H1 (cell line): Measurements from ENCODE around the gene JOSD1. TPM values are rescaled to one million over a fixed set of nuclear protein-coding genes. Genes with fewer than 3 reads are reported as not detected.
A peak's percentile ranks its signal among the peaks of the same experiment; 100 is the strongest.

Experiments
- CTCF ChIA-PET: fragments of 300-600 bp; sonication (Branson Sonifier 250); formaldehyde crosslinking; loops from one replicate; lab custom pipeline; 2021; ENCODE audit not compliant: partially characterized antibody; lab: Charles Lee
- POLR2A ChIA-PET: fragments of 300-600 bp; sonication (Branson Sonifier 250); formaldehyde crosslinking; loops from one replicate; lab custom pipeline; 2021; ENCODE audit warnings: inconsistent platforms; ENCODE audit not compliant: partially characterized antibody; lab: Charles Lee
- DNase-seq, 2 experiments: peaks; one replicate each; pipeline versions ENCODE4 v3.0.0 to v3.0.0-alpha.2; 2010 to 2022; ENCODE audit warnings: low spot score in 2 of 2, low read depth in 1 of 2, mixed read lengths in 1 of 2
- FAIRE-seq: peaks from 2 replicates; lab custom pipeline; 2011; peaks lifted over from hg19 to GRCh38; lab: Jason Lieb, UNC
- H2AFZ ChIP-seq: 2 replicates; pipeline ENCODE4 v1.8.1; 2012; ENCODE audit warnings: low read length, inconsistent platforms
- H2AK5ac ChIP-seq: 2 replicates; pipeline ENCODE4 v1.6.1; 2013; ENCODE audit warnings: low read depth, low read length
- H2BK120ac ChIP-seq: replicated peaks from 2 replicates; pipeline ENCODE3; 2013; ENCODE audit warnings: low read depth, low read length, inconsistent platforms
- H2BK12ac ChIP-seq: 2 replicates; pipeline ENCODE4 v1.6.1; 2013; ENCODE audit warnings: low read depth, low read length
- H2BK15ac ChIP-seq: 2 replicates; pipeline ENCODE4 v1.6.1; 2013; ENCODE audit warnings: low read length
- H2BK20ac ChIP-seq: 2 replicates; pipeline ENCODE4 v1.6.1; 2013; ENCODE audit warnings: low read length
- H2BK5ac ChIP-seq: 2 replicates; pipeline ENCODE4 v1.6.1; 2013; ENCODE audit warnings: low read depth, low read length
- H3K14ac ChIP-seq: 2 replicates; pipeline ENCODE4 v1.6.1; 2013; ENCODE audit warnings: inconsistent platforms; ENCODE audit not compliant: insufficient read length
- H3K18ac ChIP-seq: 2 replicates; pipeline ENCODE4 v1.6.1; 2013; ENCODE audit warnings: low read length; ENCODE audit errors: extremely low read depth
- H3K23ac ChIP-seq: 2 replicates; pipeline ENCODE4 v1.6.1; 2013; ENCODE audit warnings: inconsistent platforms; ENCODE audit not compliant: insufficient read length
- H3K23me2 ChIP-seq: 2 replicates; pipeline ENCODE4 v1.6.1; 2013; ENCODE audit warnings: low read depth, low read length
- H3K27ac ChIP-seq: 2 replicates; pipeline ENCODE4 v1.6.1; 2011; ENCODE audit warnings: low read depth, low read length, inconsistent platforms
- H3K27me3 ChIP-seq, 4 experiments: replicated peaks in 1 of 4; 1 replicate in 1 of 4; 2 replicates in 3 of 4; pipeline versions ENCODE4 v1.6.1 to v1.8.1; 2011 to 2013; ENCODE audit warnings: low read length in 3 of 4, mild to moderate bottlenecking in 3 of 4, inconsistent platforms in 2 of 4, mixed read lengths in 2 of 4, moderate library complexity in 1 of 4; ENCODE audit not compliant: control insufficient read depth in 3 of 4, insufficient read depth in 3 of 4; ENCODE audit errors: extremely low read depth in 1 of 4
- H3K36me3 ChIP-seq, 4 experiments: 2 replicates each; pipeline versions ENCODE4 v1.6.1 to v1.8.1; 2011 to 2013; ENCODE audit warnings: mild to moderate bottlenecking in 4 of 4, low read length in 3 of 4, moderate library complexity in 2 of 4, control low read depth in 1 of 4, inconsistent platforms in 1 of 4; ENCODE audit not compliant: insufficient read depth in 4 of 4, control insufficient read depth in 2 of 4
- H3K4ac ChIP-seq: replicated peaks from 2 replicates; pipeline ENCODE3; 2013; ENCODE audit warnings: low read length, low read depth, mixed read lengths, inconsistent platforms; ENCODE audit not compliant: insufficient read length
- H3K4me1 ChIP-seq, 4 experiments: replicated peaks in 1 of 4; 1 replicate in 1 of 4; 2 replicates in 3 of 4; pipeline versions ENCODE4 v1.6.1 to v1.8.1; 2011 to 2013; ENCODE audit warnings: low read length in 3 of 4, inconsistent platforms in 2 of 4, mixed read lengths in 1 of 4; ENCODE audit not compliant: insufficient read depth in 4 of 4, control insufficient read depth in 3 of 4
- H3K4me2 ChIP-seq, 2 experiments: 2 replicates each; pipeline versions ENCODE4 v1.6.1 to v1.8.1; 2011 to 2013; ENCODE audit warnings: low read depth in 2 of 2, low read length in 2 of 2, control low read depth in 1 of 2, inconsistent platforms in 1 of 2, mild to moderate bottlenecking in 1 of 2; ENCODE audit not compliant: insufficient read depth in 1 of 2
- H3K4me3 ChIP-seq, 4 experiments: fragments of 200-600, 300-600 bp in 1 of 4; sonication (generic), shearing (Covaris generic), sonication (Bioruptor Twin) in 1 of 4; 2 replicates each; pipeline versions ENCODE4 v1.5.1 to v1.8.1; 2011 to 2016; ENCODE audit warnings: low read length in 4 of 4, low read depth in 3 of 4, control low read depth in 2 of 4, inconsistent platforms in 2 of 4, mild to moderate bottlenecking in 2 of 4, mixed read lengths in 1 of 4, moderate library complexity in 1 of 4; ENCODE audit not compliant: insufficient read depth in 2 of 4; ENCODE audit errors: extremely low read depth in 1 of 4
- H3K56ac ChIP-seq: replicated peaks from 2 replicates; pipeline ENCODE3; 2013; ENCODE audit warnings: low read depth, mild to moderate bottlenecking, mixed read lengths, low read length, inconsistent platforms; ENCODE audit not compliant: insufficient read length
- H3K79me1 ChIP-seq: 2 replicates; pipeline ENCODE4 v1.6.1; 2013; ENCODE audit warnings: low read depth, low read length, control low read depth
- H3K79me2 ChIP-seq, 2 experiments: 2 replicates each; pipeline versions ENCODE4 v1.6.1 to v1.8.1; 2012 to 2013; ENCODE audit warnings: low read length in 2 of 2, mild to moderate bottlenecking in 2 of 2, inconsistent platforms in 1 of 2; ENCODE audit not compliant: insufficient read depth in 2 of 2, control insufficient read depth in 1 of 2
- H3K9ac ChIP-seq, 4 experiments: replicated peaks in 1 of 4; 1 replicate in 1 of 4; 2 replicates in 3 of 4; pipeline versions ENCODE4 v1.6.1 to v1.8.1; 2011 to 2013; ENCODE audit warnings: low read depth in 3 of 4, low read length in 3 of 4, control low read depth in 2 of 4, mild to moderate bottlenecking in 2 of 4, moderate library complexity in 2 of 4, inconsistent platforms in 1 of 4; ENCODE audit errors: extremely low read depth in 1 of 4
- H3K9me3 ChIP-seq, 2 experiments: 2 replicates each; pipeline versions ENCODE4 v1.6.1 to v1.8.1; 2012 to 2013; ENCODE audit warnings: mild to moderate bottlenecking in 2 of 2, moderate library complexity in 2 of 2, control low read depth in 1 of 2, inconsistent platforms in 1 of 2, low read depth in 1 of 2, low read length in 1 of 2, mixed read lengths in 1 of 2; ENCODE audit not compliant: insufficient read depth in 2 of 2
- H4K20me1 ChIP-seq, 2 experiments: replicated peaks in 1 of 2; 2 replicates each; pipeline versions ENCODE3 to v1.8.1; 2011 to 2013; ENCODE audit warnings: inconsistent platforms in 2 of 2, low read length in 2 of 2, mild to moderate bottlenecking in 1 of 2; ENCODE audit not compliant: insufficient read depth in 2 of 2, control insufficient read depth in 1 of 2
- H4K5ac ChIP-seq: 2 replicates; pipeline ENCODE4 v1.6.1; 2013; ENCODE audit warnings: low read length, low read depth, mixed read lengths, inconsistent platforms; ENCODE audit not compliant: insufficient read length
- H4K8ac ChIP-seq: 2 replicates; pipeline ENCODE4 v1.8.0; 2013; ENCODE audit warnings: mild to moderate bottlenecking, moderate library complexity, low read length, inconsistent platforms; ENCODE audit not compliant: insufficient read depth; ENCODE audit errors: extremely low read depth
- H4K91ac ChIP-seq: replicated peaks from 2 replicates; pipeline ENCODE3; 2013; ENCODE audit warnings: low read length, mixed read lengths, inconsistent platforms; ENCODE audit not compliant: insufficient read length
- POLR2A ChIP-seq, 2 experiments: IDR thresholded peaks; 1 replicate in 1 of 2; 2 replicates in 1 of 2; pipeline ENCODE4 v1.6.1; 2011; ENCODE audit warnings: low read depth in 2 of 2, low read length in 2 of 2, mild to moderate bottlenecking in 2 of 2; ENCODE audit errors: control extremely low read depth in 1 of 2
- SRF ChIP-seq: IDR thresholded peaks from 2 replicates; pipeline ENCODE4 v1.6.1; 2011; ENCODE audit warnings: mild to moderate bottlenecking, low read depth, low read length, moderate library complexity
- WGBS, 2 experiments: shearing (Covaris generic) in 1 of 2; methylation state at CpG; one replicate each; pipeline versions ENCODE4 v1.1.6 to v1.1.7; 2013 to 2015; ENCODE audit warnings: low lambda C conversion rate in 2 of 2, mixed read lengths in 2 of 2, inconsistent platforms in 1 of 2, low coverage in 1 of 2, missing lambda C conversion rate in 1 of 2; ENCODE audit not compliant: insufficient replicate concordance in 2 of 2, insufficient coverage in 1 of 2, insufficient read length in 1 of 2; ENCODE audit errors: extremely low coverage in 1 of 2, missing lambda C conversion rate in 1 of 2; 5-methylcytosine and 5-hydroxymethylcytosine counted together
- polyA plus RNA-seq, 7 experiments: library from polyadenylated mRNA; depleted of rRNA in 3 of 7; stranded (reverse) in 5 of 7; unstranded in 2 of 7; fragments of >200 nt in 5 of 7; fragments of 200-250 nt in 2 of 7; gene quantifications; 1 replicate in 5 of 7; 2 replicates in 1 of 7; 4 replicates in 1 of 7; pipeline versions ENCODE4 v1.2.1 to v1.2.3, GENCODE V29; 2011 to 2013; ENCODE audit warnings: missing spikeins in 2 of 7, mixed read lengths in 2 of 7
- total RNA-seq: library from RNA; stranded (reverse); fragmentation: NEBNext Ultra II Directional; extraction: Animal tissue kit (Norgen Biotek cat#: 25700); gene quantifications from 2 replicates; pipeline ENCODE4 v1.2.1, GENCODE V29; 2021
- TF ChIP-seq, protein P1 (sequence below): IDR thresholded peaks from 2 replicates; pipeline ENCODE4 v1.6.1; 2011; ENCODE audit warnings: low read depth, mild to moderate bottlenecking, low read length; ENCODE audit not compliant: insufficient read depth

JOSD1 gene
- total and polyA plus RNA-seq, 2 of the 8 experiments (the other 6 are each of a cell fraction or from before 2014, with no cell fraction given) = 18.4 to 20.2 TPM

DNA sequence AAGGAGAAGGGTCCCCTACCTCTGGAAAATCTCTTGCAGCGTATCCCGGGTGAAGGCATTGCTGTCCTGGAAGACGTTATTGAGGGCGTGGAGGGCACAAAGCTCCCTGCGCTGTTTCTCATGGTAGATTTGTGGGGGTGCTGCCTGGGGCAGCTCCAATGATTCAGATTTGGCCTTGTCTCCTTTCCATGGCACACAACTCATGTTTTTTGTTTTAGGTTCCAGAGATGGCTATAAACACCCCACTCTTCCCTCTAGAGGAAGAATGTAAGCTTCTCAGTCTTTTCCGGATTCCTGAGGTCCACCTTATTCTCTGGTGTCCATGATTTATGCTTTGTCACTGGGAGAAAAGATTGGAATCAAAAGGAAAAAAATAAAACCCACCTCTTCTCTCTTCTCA lies 959 bp downstream of the JOSD1 start:
- Histone ChIP-seq H3K14ac (no peak overlapping the region), H4K5ac (no peak overlapping the region), H2BK5ac (no peak overlapping the region), H3K4ac (no peak overlapping the region), H3K79me1 (peaks cover 2% of the 10 kb centered on the region; the same call in 1 of the 2 replicates), H3K27ac (no peak overlapping the region), H4K91ac (no peak overlapping the region), H3K36me3 (no peaks in the 10 kb centered on the region; a peak in 2 of 8 replicates), H2BK120ac (no peak overlapping the region), H3K9me3 (no peaks in the 10 kb centered on the region), H4K20me1 (peaks cover 0 to 3% of the 10 kb centered on the region in 2 experiments), H3K9ac (peak overlapping the region in 2 of 4 experiments; percentile 50 to 65; a peak in 2 of 7 replicates), H2AK5ac (no peak overlapping the region), H2BK12ac (no peak overlapping the region), H2BK20ac (no peak overlapping the region), H3K27me3 (no peaks in the 10 kb centered on the region), H3K4me2 (peak overlapping the region; percentile 81 to 96), H3K18ac (no peak overlapping the region), H2AFZ (no peak overlapping the region), H3K56ac (no peak overlapping the region), H3K4me1 (peaks cover 5 to 15% (median 10%) of the 10 kb centered on the region in 4 experiments; a peak in 6 of 7 replicates), H3K23me2 (peaks cover 10% of the 10 kb centered on the region), H3K79me2 (peaks cover 0 to 35% of the 10 kb centered on the region in 2 experiments; a peak in 2 of 4 replicates), H2BK15ac (no peak overlapping the region), H4K8ac (no peak overlapping the region), H3K23ac (no peak overlapping the region), H3K4me3 (peak overlapping the region; percentile 74 to 100 (median 88))
- TF ChIP-seq POLR2A (IDR thresholded peaks at IDR 0.05; ENCODE audit: control extremely low read depth in 1 of 2, low read depth in 2 of 2, low read length in 2 of 2) (0 out of 3 replicates have a peak, but pooled peaks of 1 of the 2 experiments have one; percentile 35), SRF (no peak)
- TF ChIP-seq, protein P1, sequence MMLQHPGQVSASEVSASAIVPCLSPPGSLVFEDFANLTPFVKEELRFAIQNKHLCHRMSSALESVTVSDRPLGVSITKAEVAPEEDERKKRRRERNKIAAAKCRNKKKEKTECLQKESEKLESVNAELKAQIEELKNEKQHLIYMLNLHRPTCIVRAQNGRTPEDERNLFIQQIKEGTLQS = no peak
- ChIA-PET CTCF (interaction anchor here (0.5 to 1.5 kb wide), 4 partner anchors 18 to 648 kb away, joined by 3 to 11 read pairs (median 4); partner anchors contain the start of gene TOMM22), POLR2A (interaction anchor here (0.8 to 13.1 kb wide), 7 partner anchors 9 to 38 kb away, joined by 3 to 123 read pairs (median 3); partner anchors contain the start of gene TOMM22)
- 57% methylated on average over 6 of the region's 6 CpGs; no CpG with 5 or more reads in 1 of the 2 experiments for WGBS, 2 experiments
- FAIRE-seq (no peak), DNase-seq (no peak)
